PC-3 (cell line): ENCODE results near the gene ROR1.

Experiments used
- EZH2 ChIP-seq: fragments of 300-600 bp; sonication (generic); IDR thresholded peaks from one replicate; pipeline ENCODE4 v1.6.1; 2017; ENCODE audit warnings: antibody characterized with exemption, mild to moderate bottlenecking, low read length; ENCODE audit not compliant: unreplicated experiment
- EZH2phosphoT487 ChIP-seq: fragments of 300-600 bp; sonication (generic); IDR thresholded peaks from 2 replicates; pipeline ENCODE4 v1.6.1; 2018; ENCODE audit warnings: mild to moderate bottlenecking, antibody characterized with exemption, low read length, borderline replicate concordance
- TF ChIP-seq, protein P1 (sequence below): fragments of 300-600 bp; sonication (generic); conservative IDR thresholded peaks from 2 replicates; pipeline ENCODE4 v1.5.1; 2017; ENCODE audit warnings: antibody characterized with exemption, low read depth, mild to moderate bottlenecking, low read length

DNA sequence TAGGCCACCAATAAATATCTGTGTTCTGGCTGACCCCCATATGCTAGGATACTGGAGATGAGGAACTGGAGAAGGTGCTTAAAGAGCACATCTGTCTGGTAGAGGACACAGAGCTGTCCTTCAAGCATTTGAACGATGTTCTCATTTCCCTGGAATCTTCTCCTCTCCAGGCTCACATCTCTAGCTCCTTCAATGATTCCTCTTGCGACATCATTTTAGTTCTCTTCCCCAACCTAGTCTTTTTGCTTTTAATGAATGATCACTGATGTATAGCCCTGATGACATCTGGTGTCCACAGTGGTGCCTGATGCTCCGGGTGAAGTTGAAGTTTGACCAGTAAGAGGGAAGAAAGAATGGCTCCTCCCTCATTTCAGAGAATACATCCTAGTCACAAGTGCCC lies 348.8 kb downstream of the ROR1 start:
- TF ChIP-seq, protein P1, sequence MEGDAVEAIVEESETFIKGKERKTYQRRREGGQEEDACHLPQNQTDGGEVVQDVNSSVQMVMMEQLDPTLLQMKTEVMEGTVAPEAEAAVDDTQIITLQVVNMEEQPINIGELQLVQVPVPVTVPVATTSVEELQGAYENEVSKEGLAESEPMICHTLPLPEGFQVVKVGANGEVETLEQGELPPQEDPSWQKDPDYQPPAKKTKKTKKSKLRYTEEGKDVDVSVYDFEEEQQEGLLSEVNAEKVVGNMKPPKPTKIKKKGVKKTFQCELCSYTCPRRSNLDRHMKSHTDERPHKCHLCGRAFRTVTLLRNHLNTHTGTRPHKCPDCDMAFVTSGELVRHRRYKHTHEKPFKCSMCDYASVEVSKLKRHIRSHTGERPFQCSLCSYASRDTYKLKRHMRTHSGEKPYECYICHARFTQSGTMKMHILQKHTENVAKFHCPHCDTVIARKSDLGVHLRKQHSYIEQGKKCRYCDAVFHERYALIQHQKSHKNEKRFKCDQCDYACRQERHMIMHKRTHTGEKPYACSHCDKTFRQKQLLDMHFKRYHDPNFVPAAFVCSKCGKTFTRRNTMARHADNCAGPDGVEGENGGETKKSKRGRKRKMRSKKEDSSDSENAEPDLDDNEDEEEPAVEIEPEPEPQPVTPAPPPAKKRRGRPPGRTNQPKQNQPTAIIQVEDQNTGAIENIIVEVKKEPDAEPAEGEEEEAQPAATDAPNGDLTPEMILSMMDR: no peak
- no peak for TF ChIP-seq EZH2
- TF ChIP-seq EZH2phosphoT487: no peak
